ENCODE measurements around the gene CERS1. TPM values are rescaled to one million over a fixed set of nuclear protein-coding genes. Genes with fewer than 3 reads are reported as not detected.

CERS1 gene
- total RNA-seq, 2 donors from 2014 or later: not detected

DNA sequence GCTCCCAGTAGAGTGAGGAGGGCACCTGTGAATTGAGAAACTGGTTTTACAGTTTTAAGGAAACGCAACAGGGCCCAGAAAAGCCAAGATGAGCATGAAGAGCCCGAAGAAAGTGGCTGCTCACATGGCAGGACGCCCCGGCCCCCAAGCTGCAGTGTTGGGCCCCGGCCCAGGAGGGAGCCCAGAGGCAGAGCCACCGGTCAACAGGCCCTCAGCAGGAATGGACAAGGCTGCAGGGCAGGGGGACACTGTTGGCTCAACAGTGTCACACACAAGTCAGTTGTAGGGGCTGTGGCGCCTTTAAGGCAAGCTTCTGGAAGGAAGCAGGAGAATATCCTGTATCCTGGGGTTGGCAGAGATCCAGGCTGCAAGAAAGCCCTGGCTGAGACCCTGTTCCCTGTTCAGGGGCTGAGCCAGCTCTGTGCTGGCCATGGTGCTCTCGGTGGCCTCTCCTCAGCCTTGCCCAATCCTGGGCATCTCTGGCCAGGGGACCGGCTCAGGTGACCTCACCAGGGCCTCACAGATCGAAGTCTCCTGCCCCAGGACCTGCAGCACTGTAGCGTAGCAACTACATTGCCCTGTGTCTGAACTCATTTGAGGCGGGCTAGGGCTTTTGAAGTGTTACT is 36.2 kb downstream of the CERS1 start:
- Mint-ChIP-seq H3K36me3 (ENCODE audit: low read depth) (no peaks in the 10 kb centered on the region), H3K4me3 (no peak overlapping the region), H3K27ac (no peak overlapping the region), H3K27me3 (no peaks in the 10 kb centered on the region), H3K4me1 (peaks cover 2% of the 10 kb centered on the region)
- ATAC-seq (no peak), DNase-seq (no peak)
- H3K9me3 ChIP-seq (ENCODE audit: control insufficient read depth, low read length, poor library complexity, severe bottlenecking): no peaks in the 10 kb centered on the region

DNA sequence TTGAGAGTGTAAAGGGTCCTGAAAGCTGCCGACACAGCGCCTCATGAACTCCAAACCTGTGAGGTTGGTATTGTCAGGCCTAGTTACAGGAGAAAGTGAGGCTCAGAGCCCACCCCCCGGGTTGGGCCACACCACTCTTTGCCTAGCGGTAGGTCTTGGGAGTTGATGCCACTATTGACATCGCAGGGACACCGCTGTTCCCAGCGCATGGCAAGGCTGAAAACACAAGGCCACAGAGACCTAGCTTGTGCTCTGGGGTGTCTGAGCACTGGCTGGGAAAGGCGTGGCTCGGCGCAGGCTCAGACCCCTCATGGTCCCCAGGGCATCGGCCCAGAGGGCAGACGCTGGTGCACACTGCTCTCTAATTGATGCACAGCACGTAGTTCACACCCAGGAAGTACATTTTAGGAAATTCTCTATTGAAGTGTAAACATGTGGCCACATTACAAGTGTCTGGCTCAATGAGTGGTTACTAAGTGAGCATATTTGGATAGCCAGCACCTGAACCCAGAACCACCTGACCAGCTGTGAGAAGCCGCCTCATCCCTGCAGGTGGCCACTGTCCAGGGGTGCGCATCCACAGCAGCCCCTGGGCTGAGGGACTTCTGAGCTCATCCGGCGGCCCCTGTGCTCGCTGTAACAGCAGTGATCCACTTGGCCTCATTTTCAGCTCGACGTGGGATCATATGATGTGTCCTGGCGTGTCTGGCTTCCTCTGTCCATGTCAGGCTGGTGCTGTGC is 36.9 kb downstream of the CERS1 start:
- H3K27me3 Mint-ChIP-seq: no peaks in the 10 kb centered on the region
- ATAC-seq: no peak
- no peaks in the 10 kb centered on the region for H3K9me3 ChIP-seq (ENCODE audit: control insufficient read depth, low read length, poor library complexity, severe bottlenecking)
- H3K4me3 Mint-ChIP-seq: no peak overlapping the region
- no peaks in the 10 kb centered on the region for H3K36me3 Mint-ChIP-seq (ENCODE audit: low read depth)
- peak overlapping the region; percentile 53 for H3K27ac Mint-ChIP-seq
- H3K4me1 Mint-ChIP-seq: peaks cover 2% of the 10 kb centered on the region
- no peak for DNase-seq

DNA sequence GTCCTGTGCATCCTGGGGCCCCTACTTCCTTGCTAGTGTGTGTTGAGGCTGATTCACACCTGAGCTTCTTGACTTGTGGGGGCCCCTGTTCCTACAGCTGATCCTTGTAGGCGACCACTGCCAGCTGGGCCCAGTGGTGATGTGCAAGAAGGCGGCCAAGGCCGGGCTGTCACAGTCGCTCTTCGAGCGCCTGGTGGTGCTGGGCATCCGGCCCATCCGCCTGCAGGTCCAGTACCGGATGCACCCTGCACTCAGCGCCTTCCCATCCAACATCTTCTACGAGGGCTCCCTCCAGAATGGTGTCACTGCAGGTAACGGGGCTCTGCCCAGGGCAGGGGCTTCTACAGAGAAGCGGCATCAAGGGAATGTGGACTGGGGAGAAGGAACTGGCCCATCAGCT is 38.7 kb downstream of the CERS1 start:
- Mint-ChIP-seq H3K4me1 (peaks cover 4% of the 10 kb centered on the region), H3K36me3 (ENCODE audit: low read depth) (peaks cover 2% of the 10 kb centered on the region), H3K27me3 (no peaks in the 10 kb centered on the region), H3K27ac (no peak overlapping the region), H3K4me3 (no peak overlapping the region)
- H3K9me3 ChIP-seq (ENCODE audit: control insufficient read depth, low read length, poor library complexity, severe bottlenecking): no peaks in the 10 kb centered on the region
- ATAC-seq (no peak), DNase-seq (no peak)

DNA sequence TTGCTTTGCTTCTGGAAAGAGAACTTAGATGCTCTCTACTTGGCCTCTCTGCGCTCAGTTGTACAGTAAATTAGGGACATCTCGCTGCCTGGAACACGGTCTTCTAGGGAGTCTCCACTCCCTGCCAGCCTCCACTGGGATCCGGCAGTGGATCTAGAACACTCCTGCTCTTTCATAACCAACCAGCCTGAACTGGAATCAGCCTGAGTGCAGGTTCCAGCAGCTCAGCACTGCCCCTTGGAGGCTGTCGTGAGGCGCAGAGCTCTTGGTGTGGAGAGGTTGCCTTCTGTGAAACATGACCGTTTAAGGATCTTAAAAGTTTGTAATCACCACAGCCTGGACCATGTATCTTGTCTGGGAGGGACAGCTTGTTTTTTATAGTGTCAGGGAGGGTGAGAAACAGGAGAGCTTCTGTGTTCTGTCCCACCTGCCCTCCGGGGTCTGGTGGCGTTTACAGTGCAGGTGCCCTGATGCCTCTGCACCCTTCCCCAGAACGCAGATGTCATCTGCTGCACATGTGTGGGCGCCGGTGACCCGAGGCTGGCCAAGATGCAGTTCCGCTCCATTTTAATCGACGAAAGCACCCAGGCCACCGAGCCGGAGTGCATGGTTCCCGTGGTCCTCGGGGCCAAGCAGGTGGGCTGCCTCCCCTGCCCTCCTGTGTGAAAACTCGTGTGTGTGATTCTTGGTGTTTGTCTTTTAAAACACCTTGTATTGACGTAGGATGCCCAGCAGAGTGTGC is 39.4 kb downstream of the CERS1 start:
- Mint-ChIP-seq H3K27ac (no peak overlapping the region), H3K4me3 (no peak overlapping the region), H3K36me3 (ENCODE audit: low read depth) (peaks cover 2% of the 10 kb centered on the region), H3K4me1 (peaks cover 4% of the 10 kb centered on the region), H3K27me3 (no peaks in the 10 kb centered on the region)
- DNase-seq (no peak), ATAC-seq (no peak)
- no peaks in the 10 kb centered on the region for H3K9me3 ChIP-seq (ENCODE audit: control insufficient read depth, low read length, poor library complexity, severe bottlenecking)

DNA sequence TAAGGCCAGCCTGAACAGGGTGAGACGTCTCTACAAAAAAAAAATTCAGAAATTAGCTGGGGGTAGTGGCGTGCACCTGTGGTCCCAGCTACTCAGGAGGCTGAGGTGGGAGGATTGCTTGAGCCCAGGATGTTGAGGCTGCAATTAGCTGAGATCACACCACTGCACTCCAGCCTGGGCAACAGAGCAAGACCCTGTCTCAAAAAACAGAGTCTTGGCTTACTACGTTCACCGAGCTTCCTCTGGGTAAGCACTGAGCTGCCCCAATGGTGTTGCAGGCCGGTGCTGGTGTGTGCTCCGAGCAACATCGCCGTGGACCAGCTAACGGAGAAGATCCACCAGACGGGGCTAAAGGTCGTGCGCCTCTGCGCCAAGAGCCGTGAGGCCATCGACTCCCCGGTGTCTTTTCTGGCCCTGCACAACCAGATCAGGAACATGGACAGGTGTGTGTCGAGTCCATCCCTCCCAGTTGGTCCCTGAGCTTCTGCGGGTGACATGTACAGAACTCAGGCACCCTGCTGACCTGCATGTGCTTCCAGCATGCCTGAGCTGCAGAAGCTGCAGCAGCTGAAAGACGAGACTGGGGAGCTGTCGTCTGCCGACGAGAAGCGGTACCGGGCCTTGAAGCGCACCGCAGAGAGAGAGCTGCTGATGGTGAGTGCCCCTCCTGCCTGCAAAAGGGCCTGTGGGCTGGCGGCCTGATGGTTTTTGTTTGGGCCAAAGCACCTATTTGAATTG is 40.1 kb downstream of the CERS1 start:
- Mint-ChIP-seq H3K27me3 (no peaks in the 10 kb centered on the region), H3K27ac (peak overlapping the region; percentile 51), H3K4me1 (peaks cover 4% of the 10 kb centered on the region), H3K36me3 (ENCODE audit: low read depth) (peaks cover 2% of the 10 kb centered on the region), H3K4me3 (no peak overlapping the region)
- DNase-seq (no peak), ATAC-seq (no peak)
- H3K9me3 ChIP-seq (ENCODE audit: control insufficient read depth, low read length, poor library complexity, severe bottlenecking): no peaks in the 10 kb centered on the region

DNA sequence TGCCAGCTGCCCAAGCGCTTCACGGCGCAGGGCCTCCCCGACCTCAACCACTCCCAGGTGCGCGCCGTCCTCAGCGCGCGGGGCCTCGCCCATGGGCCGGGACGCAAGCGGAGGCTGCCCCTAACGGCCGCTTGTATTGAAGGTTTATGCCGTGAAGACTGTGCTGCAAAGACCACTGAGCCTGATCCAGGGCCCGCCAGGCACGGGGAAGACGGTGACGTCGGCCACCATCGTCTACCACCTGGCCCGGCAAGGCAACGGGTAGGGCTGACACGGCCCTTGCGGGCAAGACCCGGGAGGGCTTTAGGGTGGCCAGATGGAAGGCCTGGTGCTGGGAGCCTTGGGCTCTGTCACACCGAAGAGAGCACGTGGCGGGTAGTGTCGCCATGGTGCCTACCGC is 41.0 kb downstream of the CERS1 start:
- peak overlapping the region; percentile 51 for H3K27ac Mint-ChIP-seq
- H3K4me1 Mint-ChIP-seq: peaks cover 7% of the 10 kb centered on the region
- no peak overlapping the region for H3K4me3 Mint-ChIP-seq
- no peaks in the 10 kb centered on the region for H3K27me3 Mint-ChIP-seq
- no peaks in the 10 kb centered on the region for H3K9me3 ChIP-seq (ENCODE audit: control insufficient read depth, low read length, poor library complexity, severe bottlenecking)
- H3K36me3 Mint-ChIP-seq (ENCODE audit: low read depth): peaks cover 2% of the 10 kb centered on the region
- DNase-seq (no peak), ATAC-seq (no peak)

DNA sequence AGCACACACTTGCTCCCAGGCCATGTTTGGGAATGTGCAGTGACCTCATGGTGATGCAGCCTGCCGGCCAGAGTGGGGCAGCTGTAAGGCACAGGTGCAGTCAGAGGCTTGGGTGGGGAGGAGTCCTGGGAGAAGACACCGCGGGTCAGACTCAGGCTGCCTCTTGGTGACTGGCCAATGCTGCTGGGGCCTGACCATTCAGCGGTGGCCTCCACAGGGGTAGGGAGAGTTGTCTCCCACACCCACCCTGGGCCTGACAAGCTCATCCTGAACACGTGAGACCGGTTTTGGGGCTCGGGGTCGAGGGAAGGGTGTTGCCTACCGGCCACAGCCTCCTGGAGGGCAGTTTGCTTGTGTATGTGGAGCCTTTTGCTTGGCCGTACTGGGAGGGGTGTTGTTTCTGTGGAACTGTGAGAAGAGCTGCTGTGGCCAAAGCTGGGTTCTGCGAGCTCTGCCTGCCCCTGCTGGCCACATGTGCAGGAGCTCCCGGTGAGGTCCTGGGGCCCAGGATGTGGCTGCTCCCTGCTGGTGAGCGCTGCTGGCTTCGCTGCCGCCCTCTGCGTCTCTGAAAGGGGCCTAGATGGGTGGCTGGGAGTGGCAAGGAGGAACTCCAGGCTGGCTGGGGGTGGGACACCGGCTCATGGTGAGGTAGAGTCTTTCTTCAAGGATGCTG is 42.1 kb downstream of the CERS1 start:
- DNase-seq: no peak
- Mint-ChIP-seq H3K4me3 (no peak overlapping the region), H3K4me1 (peaks cover 14% of the 10 kb centered on the region), H3K27me3 (no peaks in the 10 kb centered on the region), H3K27ac (no peak overlapping the region), H3K36me3 (ENCODE audit: low read depth) (peaks cover 4% of the 10 kb centered on the region)
- ATAC-seq: no peak
- H3K9me3 ChIP-seq (ENCODE audit: control insufficient read depth, low read length, poor library complexity, severe bottlenecking): no peaks in the 10 kb centered on the region

DNA sequence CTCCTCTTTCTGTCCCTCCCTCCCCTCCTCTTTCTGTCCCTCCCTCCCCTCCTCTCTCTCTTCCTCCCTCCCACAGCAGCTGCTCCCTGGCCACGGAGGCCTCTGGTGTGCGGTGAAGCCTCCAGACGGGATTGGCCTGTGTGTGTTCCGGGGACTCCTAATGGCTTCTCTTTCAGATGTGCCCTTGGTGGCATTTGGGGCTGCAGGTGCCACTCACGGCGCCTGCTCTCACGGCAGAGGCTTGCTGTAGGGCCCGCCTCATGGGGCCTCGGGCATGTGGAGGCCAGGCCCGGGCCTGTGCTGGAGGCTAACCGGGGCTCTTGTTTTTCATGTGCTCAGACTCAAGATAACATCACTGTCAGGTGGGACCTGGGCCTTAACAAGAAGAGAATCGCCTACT is 43.3 kb downstream of the CERS1 start:
- Mint-ChIP-seq H3K27ac (no peak overlapping the region), H3K36me3 (ENCODE audit: low read depth) (peaks cover 5% of the 10 kb centered on the region), H3K4me1 (peaks cover 15% of the 10 kb centered on the region), H3K27me3 (no peaks in the 10 kb centered on the region), H3K4me3 (no peak overlapping the region)
- DNase-seq: no peak
- no peak for ATAC-seq
- H3K9me3 ChIP-seq (ENCODE audit: control insufficient read depth, low read length, poor library complexity, severe bottlenecking): no peaks in the 10 kb centered on the region

DNA sequence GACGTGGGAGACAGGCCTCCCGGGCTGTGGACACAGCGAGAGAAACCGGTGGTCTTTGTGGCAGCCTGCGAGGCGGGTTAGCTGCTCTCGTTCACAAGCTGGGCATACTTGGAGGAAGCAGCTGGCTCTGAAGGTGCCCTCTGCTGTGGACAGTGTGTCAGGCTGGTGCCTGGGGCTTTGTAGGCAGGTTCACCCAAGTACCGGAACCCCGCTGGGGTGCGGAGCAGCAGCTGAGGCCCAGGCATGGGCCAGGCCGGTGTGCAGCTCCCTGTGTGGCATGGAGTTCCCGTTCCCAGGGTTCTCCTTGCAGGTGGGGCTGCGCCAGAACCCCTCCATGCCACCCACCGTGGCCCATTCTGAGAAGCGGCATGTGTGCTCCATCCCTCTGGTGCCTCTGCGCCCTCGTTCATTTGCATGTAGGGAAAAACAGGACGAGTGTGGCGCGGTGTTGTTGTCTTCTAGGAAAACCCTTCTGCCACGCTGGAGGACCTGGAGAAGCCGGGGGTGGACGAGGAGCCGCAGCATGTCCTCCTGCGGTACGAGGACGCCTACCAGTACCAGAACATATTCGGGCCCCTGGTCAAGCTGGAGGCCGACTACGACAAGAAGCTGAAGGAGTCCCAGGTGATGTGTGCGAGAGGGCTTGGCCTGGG is 44.2 kb downstream of the CERS1 start:
- ATAC-seq: no peak
- Mint-ChIP-seq H3K36me3 (ENCODE audit: low read depth) (peaks cover 5% of the 10 kb centered on the region), H3K4me1 (peaks cover 18% of the 10 kb centered on the region), H3K4me3 (no peak overlapping the region), H3K27me3 (no peaks in the 10 kb centered on the region), H3K27ac (no peak overlapping the region)
- no peaks in the 10 kb centered on the region for H3K9me3 ChIP-seq (ENCODE audit: control insufficient read depth, low read length, poor library complexity, severe bottlenecking)
- no peak for DNase-seq

DNA sequence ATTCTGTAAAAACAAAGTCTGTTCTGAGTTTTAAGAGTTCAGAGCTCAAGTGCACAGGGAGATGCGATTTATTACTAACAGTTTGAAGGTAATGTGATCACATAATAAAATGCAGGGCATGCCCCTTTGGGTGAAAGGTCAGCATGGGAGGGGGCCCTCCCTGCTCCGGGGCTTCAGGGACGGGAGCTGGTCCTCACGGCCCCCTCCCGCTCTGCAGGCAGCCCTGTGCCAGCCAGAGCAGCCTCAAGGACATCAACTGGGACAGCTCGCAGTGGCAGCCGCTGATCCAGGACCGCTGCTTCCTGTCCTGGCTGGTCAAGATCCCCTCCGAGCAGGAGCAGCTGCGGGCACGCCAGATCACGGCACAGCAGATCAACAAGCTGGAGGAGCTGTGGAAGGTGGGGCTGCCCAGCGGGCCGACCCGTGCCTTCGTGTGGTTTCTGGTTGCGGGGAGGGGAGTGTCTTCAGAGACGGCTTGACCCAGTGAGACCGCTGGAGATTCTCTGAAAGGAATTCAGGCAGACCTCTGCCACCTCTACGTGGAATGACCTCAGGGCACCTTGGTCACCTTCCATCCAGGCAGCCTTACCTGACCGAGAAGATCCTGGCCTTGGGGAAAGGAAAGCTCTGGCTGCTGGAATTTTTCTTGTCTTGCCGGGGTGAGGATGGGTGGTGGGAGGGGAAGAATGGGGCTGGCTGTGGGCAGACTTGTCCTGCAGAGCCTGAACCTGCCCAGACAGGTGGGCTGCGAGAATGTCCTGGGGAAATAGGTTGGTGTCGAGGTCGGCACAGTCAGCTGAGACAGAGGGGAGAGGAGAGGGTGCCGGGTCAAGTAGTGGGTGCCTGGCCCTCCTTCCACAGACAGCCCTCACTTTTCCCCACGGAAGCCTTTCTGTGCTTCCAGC is 45.2 kb downstream of the CERS1 start:
- peak overlapping the region; percentile 86 for H3K27ac Mint-ChIP-seq
- no peak for ATAC-seq
- no peak for DNase-seq

DNA sequence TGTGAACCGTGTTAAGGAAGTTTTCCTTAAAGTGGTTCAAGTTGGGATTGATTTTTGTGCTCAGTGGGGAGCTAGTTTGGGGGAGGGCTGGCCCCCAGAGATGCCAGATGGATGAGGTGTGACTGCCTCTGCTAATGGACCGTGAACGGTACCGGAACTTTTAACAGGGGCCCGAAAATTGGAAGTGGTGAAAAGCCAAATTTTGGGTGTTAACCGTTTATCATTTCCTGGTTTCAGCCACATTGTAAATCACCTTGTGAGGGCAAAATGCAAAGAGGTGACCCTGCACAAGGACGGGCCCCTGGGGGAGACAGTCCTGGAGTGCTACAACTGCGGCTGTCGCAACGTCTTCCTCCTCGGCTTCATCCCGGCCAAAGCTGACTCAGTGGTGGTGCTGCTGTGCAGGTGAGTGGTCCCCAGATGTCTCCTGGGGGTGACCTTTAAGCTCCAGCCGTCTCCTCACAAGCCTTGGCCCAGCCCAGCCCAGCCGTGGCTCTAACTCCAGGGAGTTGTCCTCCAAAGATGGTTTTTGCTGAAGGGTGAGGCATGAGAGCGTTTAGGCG is 46.0 kb downstream of the CERS1 start:
- no peak for ATAC-seq
- Mint-ChIP-seq H3K27ac (peak overlapping the region; percentile 86), H3K4me1 (peaks cover 30% of the 10 kb centered on the region)

More for the DNA sequence above, 45.2 kb downstream of the CERS1 start:
- Mint-ChIP-seq H3K4me1 (peaks cover 24% of the 10 kb centered on the region), H3K27me3 (no peaks in the 10 kb centered on the region), H3K4me3 (no peak overlapping the region), H3K36me3 (ENCODE audit: low read depth) (peaks cover 5% of the 10 kb centered on the region)
- no peaks in the 10 kb centered on the region for H3K9me3 ChIP-seq (ENCODE audit: control insufficient read depth, low read length, poor library complexity, severe bottlenecking)

More for the DNA sequence above, 46.0 kb downstream of the CERS1 start:
- no peaks in the 10 kb centered on the region for H3K9me3 ChIP-seq (ENCODE audit: control insufficient read depth, low read length, poor library complexity, severe bottlenecking)
- Mint-ChIP-seq H3K27me3 (no peaks in the 10 kb centered on the region), H3K36me3 (ENCODE audit: low read depth) (peaks cover 5% of the 10 kb centered on the region), H3K4me3 (no peak overlapping the region)
- DNase-seq: no peak

Measured in T-helper 17 cell (primary cell).